HFFc6 (cell line): ENCODE data around the gene UPK2. TPM values are rescaled to one million over a fixed set of nuclear protein-coding genes. Genes with fewer than 3 reads are reported as not detected.

ENCODE experiments used
- DNase-seq: peaks from one replicate; pipeline ENCODE4 v3.0.0-alpha.2; 2018
- H3K27ac Mint-ChIP-seq: 2 replicates; pipeline ENCODE4 v1.8.0; 2020; ENCODE audit warnings: mild to moderate bottlenecking, mixed read lengths
- H3K27me3 Mint-ChIP-seq: 2 replicates; pipeline ENCODE4 v1.8.0; 2021; ENCODE audit warnings: mild to moderate bottlenecking, moderate library complexity, mixed read lengths; ENCODE audit not compliant: insufficient read depth
- H3K36me3 Mint-ChIP-seq: 2 replicates; pipeline ENCODE4 v1.8.0; 2021; ENCODE audit warnings: low read depth, mixed read lengths
- H3K4me1 Mint-ChIP-seq: 2 replicates; pipeline ENCODE4 v1.8.0; 2020; ENCODE audit warnings: low read depth, mixed read lengths
- H3K4me3 Mint-ChIP-seq: 2 replicates; pipeline ENCODE4 v1.8.0; 2020; ENCODE audit warnings: mild to moderate bottlenecking, moderate library complexity, mixed read lengths
- H3K9me3 Mint-ChIP-seq: 2 replicates; pipeline ENCODE4 v1.8.0; 2020; ENCODE audit warnings: mild to moderate bottlenecking, mixed read lengths
- CTCF ChIP-seq: fragments of 200-600 bp; sonication (generic); IDR thresholded peaks from 2 replicates; pipeline ENCODE4 v1.5.0; 2021; ENCODE audit warnings: antibody characterized with exemption, mild to moderate bottlenecking
- total RNA-seq, 6 experiments: library from RNA; stranded (reverse); fragmentation: NEBNext Ultra II Directional; extraction: Animal tissue kit (Norgen Biotek cat#: 25700); gene quantifications; 2 replicates in 1 of 6; 3 replicates in 5 of 6; pipeline ENCODE4 v1.2.3, GENCODE V29; 2021

The UPK2 gene
- total RNA-seq, 6 experiments from 2014 or later, result 0.19 to 0.83 (median 0.29) TPM; not detected in 2

- Mint-ChIP-seq H3K27ac (peak overlapping the region; percentile 61), H3K27me3 (peaks cover 6% of the 10 kb centered on the region), H3K9me3 (no peaks in the 10 kb centered on the region), H3K4me3 (peak overlapping the region; percentile 92), H3K36me3 (peaks cover 25% of the 10 kb centered on the region), H3K4me1 (peaks cover 43% of the 10 kb centered on the region)
- no peak for TF ChIP-seq CTCF
- DNase-seq, result no peak
Measured at GRCh38 chr11:118924591-118925585, 31.2 kb upstream of the UPK2 start.

- Mint-ChIP-seq H3K36me3 (peaks cover 20% of the 10 kb centered on the region), H3K9me3 (no peaks in the 10 kb centered on the region), H3K27me3 (peaks cover 3% of the 10 kb centered on the region), H3K4me1 (peaks cover 41% of the 10 kb centered on the region), H3K4me3 (peak overlapping the region; percentile 96), H3K27ac (peak overlapping the region; percentile 84)
- no peak for TF ChIP-seq CTCF
- DNase-seq, result no peak
Measured at GRCh38 chr11:118927554-118928100, 28.5 kb upstream of the UPK2 start.

- Mint-ChIP-seq H3K27ac (peak overlapping the region; percentile 84), H3K27me3 (no peaks in the 10 kb centered on the region; the same call in 1 of the 2 replicates), H3K4me3 (peak overlapping the region; percentile 96), H3K4me1 (peaks cover 45% of the 10 kb centered on the region), H3K36me3 (peaks cover 14% of the 10 kb centered on the region), H3K9me3 (no peaks in the 10 kb centered on the region)
- peak; percentile 94 for DNase-seq
- peak; percentile 98 for TF ChIP-seq CTCF
Measured at GRCh38 chr11:118928101-118928869, 27.8 kb upstream of the UPK2 start.

GRCh38 chr11:118928870-118929500, 27.1 kb upstream of the UPK2 start:
- Mint-ChIP-seq H3K27me3 (no peaks in the 10 kb centered on the region; the same call in 1 of the 2 replicates), H3K27ac (peak overlapping the region; percentile 84), H3K4me3 (peak overlapping the region; percentile 96), H3K36me3 (peaks cover 7% of the 10 kb centered on the region), H3K4me1 (peaks cover 51% of the 10 kb centered on the region), H3K9me3 (no peaks in the 10 kb centered on the region)
- TF ChIP-seq CTCF, result no peak
- DNase-seq, result no peak

GRCh38 chr11:118929501-118930093, 26.5 kb upstream of the UPK2 start:
- H3K27ac Mint-ChIP-seq, result peak overlapping the region; percentile 46; the same call in 1 of the 2 replicates

More at GRCh38 chr11:118929501-118930093, 26.5 kb upstream of the UPK2 start:
- Mint-ChIP-seq H3K4me1 (peaks cover 51% of the 10 kb centered on the region), H3K27me3 (no peaks in the 10 kb centered on the region), H3K36me3 (peaks cover 1% of the 10 kb centered on the region), H3K4me3 (peak overlapping the region; percentile 96), H3K9me3 (no peaks in the 10 kb centered on the region)
- peak; percentile 60 for DNase-seq
- no peak for TF ChIP-seq CTCF
